DMS 273 (cell line): ENCODE data around the gene PDE1C.

Experiments used
- DNase-seq: peaks from one replicate; lab custom pipeline; 2025; ENCODE audit not compliant: unreplicated experiment; lab: John Stamatoyannopoulos, UW

PDE1C gene

GRCh38 chr7:31899356-31899927, 170.8 kb downstream of the PDE1C start:
- DNase-seq: no peak

- DNase-seq: no peak
Measured at GRCh38 chr7:31896925-31897324, 173.3 kb downstream of the PDE1C start.

- DNase-seq: peak; percentile 25
Measured at GRCh38 chr7:31894308-31894707, 175.9 kb downstream of the PDE1C start.

GRCh38 chr7:31893365-31893764, 176.8 kb downstream of the PDE1C start:
- DNase-seq: no peak

GRCh38 chr7:31892099-31892829, 177.9 kb downstream of the PDE1C start:
- DNase-seq: peak; percentile 44

- DNase-seq: no peak
Measured at GRCh38 chr7:31890766-31891165, 179.4 kb downstream of the PDE1C start.

- DNase-seq: no peak
Measured at GRCh38 chr7:31890198-31890597, 180.0 kb downstream of the PDE1C start.

GRCh38 chr7:31887006-31887405, 183.2 kb downstream of the PDE1C start:
- DNase-seq: no peak

GRCh38 chr7:31885171-31885570, 185.0 kb downstream of the PDE1C start:
- no peak for DNase-seq

- DNase-seq: peak; percentile 47
Measured at GRCh38 chr7:31883761-31884164, 186.4 kb downstream of the PDE1C start.

GRCh38 chr7:31882187-31882586, 188.0 kb downstream of the PDE1C start:
- DNase-seq: peak; percentile 91

GRCh38 chr7:31878875-31879274, 191.3 kb downstream of the PDE1C start:
- no peak for DNase-seq

DNA sequence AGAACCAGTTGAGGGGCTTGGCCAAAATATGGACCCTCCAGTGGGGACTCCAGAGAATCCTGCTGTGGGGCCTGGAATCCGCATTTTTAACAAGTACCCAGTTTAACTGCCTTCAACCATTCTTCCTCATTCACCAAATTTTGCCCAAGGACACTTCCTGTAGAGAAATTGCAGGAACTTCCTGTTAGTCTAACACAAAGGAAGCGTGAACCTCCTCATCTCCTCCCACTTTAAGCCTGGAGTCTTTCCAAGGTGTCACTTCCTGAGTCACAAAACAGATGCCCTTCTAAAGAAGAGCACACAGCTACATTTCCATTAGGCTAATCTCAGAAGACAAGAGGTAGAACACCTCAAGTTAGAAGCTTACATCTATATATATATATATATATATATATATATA, 194.8 kb downstream of the PDE1C start:
- no peak for DNase-seq

GRCh38 chr7:31874631-31875386, 195.4 kb downstream of the PDE1C start:
- DNase-seq: no peak

DNA sequence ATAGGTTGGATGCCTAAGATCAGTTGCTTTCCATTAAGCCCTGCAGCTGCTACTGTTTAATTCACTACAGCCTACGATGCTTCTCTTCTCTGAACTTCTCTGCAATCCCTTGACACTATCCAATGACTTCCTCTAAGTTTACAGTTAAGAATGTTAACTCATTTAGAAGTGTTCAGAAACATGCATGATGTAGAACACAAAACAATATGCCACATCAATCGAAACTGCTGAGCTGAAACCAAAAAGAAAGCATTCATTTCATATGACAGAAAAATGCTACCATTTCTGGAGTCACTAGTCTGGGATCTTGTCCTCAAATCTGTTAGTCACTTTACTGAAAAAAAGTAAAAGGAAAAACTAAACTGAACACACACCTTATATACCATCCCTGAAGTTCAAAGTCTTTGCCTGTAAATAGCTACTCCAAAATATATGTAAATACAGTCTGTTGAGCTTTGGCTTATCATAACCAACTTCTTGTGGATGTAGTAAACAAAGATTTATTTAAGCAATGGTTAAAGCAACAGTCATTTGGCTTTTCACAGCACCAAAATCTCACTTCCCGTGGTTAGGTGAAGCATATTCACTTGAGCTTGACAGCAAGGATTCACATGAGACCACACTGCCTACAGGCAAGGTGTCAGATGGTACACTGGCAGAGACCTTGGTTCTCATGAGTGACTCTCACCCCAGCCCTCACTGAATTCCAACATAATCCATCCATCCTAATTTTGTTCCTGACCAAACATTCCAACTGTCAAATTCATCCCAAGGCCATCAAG, 196.2 kb downstream of the PDE1C start:
- DNase-seq: no peak

DNA sequence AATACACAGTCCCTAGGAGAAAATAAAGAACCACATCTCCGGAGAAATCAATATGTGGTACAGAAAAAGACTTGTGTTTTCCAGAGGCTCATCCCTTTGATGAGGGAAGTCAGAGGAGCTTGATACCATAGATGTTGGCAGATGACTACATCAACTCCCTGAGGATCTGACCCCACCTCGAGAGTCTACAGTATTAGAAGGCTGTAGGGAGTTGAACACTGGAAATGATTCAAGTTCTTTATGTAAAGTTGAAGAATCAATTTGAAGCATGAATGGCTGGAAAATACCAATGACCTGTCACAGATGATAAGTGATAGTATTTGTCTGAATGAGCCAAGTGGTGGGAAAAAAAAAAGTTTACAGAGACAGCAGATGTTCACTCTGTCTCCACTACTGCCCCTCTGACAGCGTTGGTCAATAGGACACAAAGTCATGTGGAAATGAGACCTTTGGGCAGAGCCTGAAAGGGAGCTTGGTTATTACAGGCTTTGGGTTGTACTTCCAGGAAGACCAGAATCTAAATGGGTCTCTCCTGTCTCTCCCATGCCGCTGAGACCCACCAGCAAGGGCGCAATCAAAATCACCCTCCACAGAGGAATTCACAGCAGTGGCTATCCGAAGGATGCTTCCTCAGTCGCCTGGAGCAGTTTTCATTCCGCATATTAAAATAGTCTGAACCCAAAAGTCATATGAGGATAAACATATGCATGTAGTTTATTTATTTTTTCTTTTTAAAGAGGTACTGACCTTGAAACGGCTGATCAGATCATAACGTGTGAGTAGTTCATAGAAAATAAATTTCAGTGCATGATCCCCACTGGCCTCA, 197.4 kb downstream of the PDE1C start:
- DNase-seq: no peak

DNA sequence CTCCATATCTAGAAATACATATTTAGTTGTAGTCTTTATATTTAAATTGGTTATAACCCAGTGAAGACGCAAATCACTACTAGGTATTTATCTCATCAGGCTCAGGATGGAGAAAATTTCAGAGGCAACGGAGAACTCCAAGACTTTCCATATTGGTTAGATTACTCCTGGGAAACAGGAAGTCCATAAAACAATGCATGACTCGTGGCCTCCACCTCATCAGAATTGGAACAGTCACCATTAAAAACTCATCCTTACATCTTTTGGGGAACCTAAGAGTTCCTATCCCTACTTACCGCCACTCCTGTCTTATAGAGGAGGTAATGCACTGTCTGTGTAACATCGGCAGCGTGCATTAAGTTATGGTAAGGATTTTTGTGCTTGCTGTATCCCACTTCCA, 205.6 kb downstream of the PDE1C start:
- DNase-seq: no peak

DNA sequence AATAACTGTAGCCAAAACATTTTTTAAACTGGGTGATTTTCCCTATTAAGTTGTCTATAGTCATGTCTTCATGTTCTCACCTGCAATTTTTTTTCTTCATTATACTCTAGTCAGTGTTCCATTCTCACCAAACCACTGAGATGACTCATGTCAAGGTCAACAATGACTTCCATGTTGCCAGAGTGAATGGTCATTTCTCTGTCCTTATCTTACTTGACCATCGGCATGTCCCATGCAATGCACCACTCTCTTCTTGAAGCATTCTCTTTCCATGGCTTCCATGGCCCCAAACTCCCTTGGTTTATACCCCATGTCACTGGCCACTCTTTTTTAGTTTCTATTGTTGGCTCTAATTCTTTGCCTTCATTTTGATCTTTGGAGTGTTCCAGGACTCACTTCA, 209.3 kb downstream of the PDE1C start:
- no peak for DNase-seq

- DNase-seq: no peak
Measured at GRCh38 chr7:31858055-31858454, 212.2 kb downstream of the PDE1C start.

GRCh38 chr7:31857172-31857571, 213.0 kb downstream of the PDE1C start:
- DNase-seq: no peak

- DNase-seq: no peak
Measured at GRCh38 chr7:31856337-31856736, 213.9 kb downstream of the PDE1C start.
